Measurements from ENCODE around the gene BBX.
"Not testable (repeated sequence)": the region's sequence is repeated elsewhere in the genome, so short reads cannot be mapped to it uniquely, and the experiment has no call there.

BBX gene

DNA sequence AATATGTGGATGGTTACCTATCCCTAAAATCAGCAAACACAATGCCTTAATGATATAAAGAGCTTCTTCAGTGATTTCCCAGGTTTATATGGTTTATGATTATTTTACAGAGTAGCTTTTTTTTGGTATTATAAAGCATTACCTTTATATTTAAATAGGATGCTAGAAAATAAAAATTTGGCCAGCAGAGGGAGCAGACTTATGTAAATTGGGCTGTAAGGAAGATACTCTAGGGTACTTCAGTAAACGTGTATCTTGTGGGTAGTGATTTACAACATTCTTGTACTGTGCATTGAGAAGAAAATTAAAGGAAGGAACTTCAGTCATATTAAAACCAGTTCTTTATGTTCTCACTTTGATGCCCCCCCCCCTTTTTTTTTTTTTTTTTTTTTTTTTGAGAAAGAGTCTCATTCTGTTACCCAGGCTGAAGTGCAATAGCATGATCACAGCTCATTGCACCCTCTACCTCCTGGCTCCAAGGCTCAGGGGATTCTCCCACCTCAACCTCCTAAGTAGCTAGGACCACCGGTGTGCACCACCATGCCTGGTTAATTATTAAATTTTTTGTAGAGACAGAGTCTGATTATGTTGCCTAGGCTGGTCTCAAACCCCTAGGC is 167.9 kb downstream of the BBX start:
- peak; percentile 34 for DNase-seq

DNA sequence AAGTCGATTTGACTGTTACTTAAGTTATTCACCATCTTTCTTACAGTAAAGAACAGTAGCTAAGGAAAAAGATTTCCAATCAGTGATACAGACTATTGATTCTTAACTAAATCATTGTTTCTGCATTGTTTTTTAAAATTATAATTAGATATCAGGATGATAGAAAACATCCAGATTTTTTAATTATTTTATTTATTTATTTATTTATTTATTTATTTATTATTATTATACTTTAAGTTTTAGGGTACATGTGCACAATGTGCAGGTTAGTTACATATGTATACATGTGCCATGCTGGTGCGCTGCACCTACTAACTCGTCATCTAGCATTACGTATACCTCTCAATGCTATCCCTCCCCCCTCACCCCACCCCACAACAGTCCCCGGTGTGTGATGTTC is 169.2 kb downstream of the BBX start:
- not testable (repeated sequence) for DNase-seq

DNA sequence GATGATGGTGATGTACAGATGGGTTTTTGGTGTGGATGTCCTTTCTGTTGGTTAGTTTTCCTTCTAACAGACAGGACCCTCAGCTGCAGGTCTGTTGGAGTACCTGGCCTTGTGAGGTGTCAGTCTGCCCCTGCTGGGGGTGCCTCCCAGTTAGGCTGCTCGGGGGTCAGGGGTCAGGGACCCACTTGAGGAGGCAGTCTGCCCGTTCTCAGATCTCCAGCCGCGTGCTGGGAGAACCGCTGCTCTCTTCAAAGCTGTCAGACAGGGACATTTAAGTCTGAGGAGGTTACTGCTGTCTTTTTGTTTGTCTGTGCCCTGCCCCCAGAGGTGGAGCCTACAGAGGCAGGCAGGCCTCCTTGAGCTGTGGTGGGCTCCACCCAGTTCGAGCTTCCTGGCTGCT is 174.6 kb downstream of the BBX start:
- not testable (repeated sequence) for DNase-seq

DNA sequence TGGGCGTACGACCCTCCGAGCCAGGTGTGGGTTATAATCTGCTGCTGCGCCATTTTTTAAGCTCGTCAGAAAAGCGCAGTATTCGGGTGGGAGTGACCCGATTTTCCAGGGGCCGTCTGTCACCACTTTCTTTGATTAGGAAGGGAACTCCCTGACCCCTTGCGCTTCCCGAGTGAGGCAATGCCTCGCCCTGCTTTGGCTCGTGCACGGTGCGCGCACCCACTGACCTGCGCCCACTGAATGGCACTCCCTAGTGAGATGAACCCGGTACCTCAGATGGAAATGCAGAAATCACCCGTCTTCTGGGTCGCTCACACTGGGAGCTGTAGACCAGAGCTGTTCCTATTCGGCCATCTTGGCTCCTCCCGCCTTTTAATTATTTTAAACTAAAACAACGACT is 175.1 kb downstream of the BBX start:
- DNase-seq, result not testable (repeated sequence)

DNA sequence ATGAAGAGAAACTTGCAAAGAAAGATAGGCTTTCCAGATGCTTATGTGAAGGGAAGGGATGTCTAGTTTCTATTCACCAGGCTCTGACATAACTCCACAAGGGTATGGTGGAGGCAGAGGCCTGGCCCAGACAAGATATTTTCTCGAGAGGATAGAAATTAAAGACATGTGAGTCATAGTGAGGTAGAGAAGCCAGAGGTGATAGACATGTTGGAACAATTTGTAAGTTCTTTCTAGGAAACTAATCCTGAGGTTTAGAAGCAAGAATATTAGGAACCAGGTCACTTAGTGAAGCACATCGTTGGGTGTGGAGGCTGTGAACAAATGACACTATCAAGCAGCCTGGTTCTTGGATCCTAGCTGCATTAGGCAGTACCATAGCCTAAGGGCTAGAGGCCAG is 176.9 kb downstream of the BBX start:
- DNase-seq, result no peak

DNA sequence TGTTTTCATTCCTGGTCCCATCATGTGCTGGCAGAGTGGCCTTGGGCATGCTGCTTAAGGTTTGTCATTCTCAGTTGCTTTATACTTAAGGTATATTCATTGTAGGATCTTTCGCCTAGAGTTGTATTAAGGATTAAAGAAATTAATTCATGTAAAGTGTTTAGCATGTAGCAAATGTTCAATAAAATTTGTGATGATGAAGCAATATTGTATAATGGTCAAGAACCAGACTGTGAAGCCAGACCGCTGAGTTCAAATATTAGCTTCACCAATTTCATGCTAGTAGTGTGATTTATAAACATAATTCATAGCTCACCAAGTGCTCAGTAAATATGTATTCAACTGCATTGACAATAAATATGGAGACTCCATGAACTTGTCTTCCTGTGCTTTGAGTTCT is 178.5 kb downstream of the BBX start:
- no peak for DNase-seq

DNA sequence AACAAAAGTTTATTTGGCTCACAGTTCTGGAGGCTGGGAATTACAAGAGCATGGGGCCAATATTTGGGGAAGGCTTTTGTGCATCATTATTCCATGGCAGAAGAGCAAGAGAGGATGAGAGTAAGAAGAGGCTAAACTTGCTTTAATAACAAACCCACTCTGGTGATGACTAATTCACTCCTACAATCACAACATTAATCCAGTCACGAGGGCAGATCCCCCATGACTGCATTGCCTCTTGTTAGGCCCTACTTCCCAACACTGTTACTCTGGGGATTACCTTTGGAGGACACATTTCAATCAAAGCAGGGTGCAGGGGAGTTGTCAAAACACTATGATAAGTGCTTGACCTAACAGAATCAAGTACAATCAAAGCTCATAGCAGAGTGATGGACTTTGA is 181.7 kb downstream of the BBX start:
- DNase-seq, result no peak

DNA sequence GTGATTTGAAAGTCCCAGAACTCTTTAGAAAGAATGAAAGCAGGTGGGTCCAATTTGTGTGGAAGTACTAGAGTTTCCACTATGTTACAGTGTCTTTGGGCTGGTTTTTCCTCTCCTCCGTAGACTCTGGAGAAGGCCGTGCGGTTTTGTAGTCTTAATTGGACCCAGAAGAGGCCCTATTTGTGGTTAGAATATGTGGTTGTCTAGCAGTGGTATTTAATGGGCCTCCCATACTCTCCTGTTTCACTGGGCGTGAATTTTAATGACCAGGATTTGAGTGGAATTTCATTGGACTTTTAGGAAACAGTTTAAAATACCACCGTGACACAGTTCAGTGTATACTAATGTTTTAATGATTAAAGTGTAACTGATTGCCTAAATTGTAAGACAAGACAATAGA is 182.3 kb downstream of the BBX start:
- DNase-seq, result no peak

DNA sequence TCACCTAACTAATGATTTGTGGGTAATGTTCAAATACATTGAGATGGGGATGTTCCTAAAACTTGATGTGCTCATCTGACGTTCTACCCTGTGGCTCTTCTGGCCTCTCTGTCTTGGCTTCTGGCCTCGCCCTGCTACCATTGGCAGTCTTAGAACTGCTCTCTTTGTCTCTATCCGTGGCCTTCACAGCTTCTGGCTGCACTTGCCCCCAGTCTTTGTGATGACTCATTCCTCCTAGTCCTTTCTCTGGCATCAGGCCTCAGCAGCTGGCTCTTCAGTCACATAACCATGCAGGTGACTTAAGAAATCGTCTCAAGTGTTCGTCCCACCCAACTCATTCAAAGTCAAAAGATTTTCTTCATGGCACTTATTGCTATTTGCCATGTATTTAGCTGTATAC is 188.1 kb downstream of the BBX start:
- DNase-seq, result no peak

DNA sequence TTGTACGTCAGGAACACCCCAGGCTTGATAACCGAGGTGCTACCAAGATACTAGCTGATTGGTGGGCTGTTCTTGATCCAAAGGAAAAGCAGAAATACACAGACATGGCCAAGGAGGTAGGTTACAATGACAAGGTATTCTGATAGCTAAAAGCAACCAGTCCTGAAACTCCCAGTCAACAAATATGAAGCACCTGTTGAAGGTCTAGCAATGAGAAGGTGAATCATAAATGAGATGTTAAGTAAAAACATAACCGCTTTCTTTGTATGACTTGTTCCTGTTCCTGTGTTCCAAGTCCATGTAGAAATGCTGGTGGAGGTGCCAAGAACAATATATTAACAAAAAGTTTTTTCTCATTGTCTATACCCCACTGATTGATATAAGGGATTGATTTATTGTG is 194.0 kb downstream of the BBX start:
- DNase-seq, result no peak

DNA sequence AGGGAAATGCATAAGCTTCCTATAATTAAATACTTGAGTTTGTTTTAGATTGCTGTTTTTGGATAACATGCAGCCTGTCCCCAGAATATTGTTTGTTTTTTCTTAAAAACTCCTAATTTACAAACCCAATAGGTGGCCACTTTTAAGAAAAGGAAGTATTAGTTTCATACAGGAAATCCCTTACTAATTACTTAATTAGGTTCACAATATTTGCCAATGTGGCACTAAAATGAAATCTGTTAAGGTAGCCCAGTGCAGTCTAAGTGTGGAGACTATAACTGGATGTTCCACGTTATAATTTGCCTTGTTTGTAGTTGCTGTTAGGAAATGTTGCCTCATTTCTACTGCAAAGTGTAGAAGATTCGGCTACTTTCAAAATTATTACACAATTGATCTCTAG is 195.8 kb downstream of the BBX start:
- DNase-seq, result no peak

DNA sequence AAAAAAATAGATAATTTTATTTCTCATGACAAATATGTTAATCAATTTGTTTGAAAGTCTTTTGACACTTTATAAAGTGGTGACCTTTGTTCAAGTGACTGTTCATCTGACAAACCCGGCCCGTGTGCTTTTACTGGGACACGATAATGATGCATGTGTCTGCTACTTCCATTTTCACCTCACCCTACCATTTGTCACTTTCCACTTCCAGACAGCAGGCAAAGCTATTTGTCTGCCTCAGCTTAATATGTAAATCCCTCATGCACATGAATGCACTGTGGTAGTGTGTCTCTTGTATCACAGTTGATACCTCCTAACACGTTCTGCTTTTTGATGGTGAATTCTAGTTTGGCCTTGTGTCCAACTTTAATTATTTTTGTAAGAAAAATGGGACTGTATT is 204.3 kb downstream of the BBX start:
- DNase-seq, result no peak

DNA sequence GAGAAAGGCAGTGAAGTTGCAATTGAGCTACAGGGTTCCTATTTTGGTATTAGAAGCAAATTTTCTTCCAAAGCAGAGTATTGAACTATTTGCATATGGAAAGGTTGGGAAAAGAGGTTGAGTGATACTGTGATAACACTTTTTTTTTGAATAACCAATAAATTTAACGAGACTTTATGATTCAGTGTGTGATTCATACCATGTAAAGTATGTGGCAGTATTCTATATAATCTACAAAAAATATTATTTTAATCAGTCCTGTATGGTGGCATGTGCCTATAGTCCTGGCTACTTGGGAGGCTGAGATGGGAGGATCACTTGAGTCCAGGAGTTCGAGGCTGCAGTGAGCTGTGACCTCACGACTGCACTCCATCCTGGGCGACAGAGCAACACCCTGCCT is 206.9 kb downstream of the BBX start:
- DNase-seq, result no peak

DNA sequence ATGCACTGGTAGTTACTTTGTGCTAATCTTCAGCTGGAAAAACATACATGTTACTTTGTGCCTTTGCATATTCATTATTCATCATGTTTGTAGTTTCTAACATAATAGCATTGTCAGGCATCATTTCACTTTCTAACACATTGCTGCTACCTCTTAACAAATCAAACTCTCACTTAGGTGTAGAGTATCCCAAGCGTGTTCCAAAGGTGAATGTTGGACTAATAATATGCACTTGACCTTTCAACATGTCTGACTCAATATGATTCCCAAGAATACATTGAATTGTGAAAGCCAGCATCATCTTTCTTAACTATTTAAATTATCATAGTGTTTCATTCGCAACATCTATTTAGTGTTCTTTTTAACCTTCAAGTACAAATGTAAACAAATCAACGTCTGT is 211.6 kb downstream of the BBX start:
- DNase-seq, result no peak

DNA sequence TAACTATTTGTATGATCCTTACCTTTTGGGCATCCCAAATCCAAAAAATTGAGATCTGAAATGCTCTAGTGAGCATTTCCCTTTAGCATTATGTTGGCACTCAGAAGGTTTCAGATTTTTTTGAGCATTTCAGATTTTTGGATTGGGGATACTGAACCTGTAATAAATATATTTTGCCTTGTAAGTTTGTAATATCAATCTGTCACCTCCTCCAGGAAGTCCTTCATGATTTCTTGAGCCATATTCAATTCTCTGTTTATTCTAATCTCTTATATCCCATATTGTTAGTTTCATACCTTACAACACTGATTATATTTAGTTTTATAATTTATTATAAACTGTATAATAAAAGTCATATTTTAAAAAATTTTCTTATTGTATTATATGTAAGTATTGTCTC is 215.2 kb downstream of the BBX start:
- no peak for DNase-seq

DNA sequence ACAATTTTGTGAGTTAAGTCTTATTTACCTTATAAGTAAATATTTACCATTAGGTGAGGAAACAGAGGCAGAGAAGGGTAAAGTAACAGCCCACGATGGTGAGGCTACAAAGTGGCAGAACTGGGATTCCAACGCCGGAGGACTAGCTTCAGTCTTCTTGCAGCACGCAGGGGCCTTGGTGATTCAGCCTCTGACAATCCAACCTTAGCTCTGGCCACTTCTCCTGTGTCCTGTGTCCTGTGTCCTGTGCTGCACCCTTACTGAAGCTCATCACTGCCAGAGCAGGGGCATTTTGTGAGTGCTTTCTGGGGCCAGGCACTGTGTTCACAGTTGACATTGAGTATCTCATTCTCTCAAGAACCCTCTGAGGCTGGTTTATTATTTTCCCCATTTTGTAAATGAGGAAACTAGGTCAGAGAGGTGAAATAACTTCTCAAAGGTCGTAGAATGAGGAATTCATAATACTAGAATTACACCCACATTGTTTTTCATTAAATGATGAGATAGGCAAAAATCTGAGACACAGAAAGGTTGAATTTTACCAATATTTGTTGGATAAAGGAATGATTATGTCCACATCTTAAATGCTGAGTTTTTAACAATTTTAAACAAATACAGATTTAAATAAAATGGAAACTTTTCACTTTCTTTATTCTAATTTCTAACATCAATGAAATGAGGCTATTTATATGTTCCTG is 215.9 kb downstream of the BBX start:
- DNase-seq, result no peak

DNA sequence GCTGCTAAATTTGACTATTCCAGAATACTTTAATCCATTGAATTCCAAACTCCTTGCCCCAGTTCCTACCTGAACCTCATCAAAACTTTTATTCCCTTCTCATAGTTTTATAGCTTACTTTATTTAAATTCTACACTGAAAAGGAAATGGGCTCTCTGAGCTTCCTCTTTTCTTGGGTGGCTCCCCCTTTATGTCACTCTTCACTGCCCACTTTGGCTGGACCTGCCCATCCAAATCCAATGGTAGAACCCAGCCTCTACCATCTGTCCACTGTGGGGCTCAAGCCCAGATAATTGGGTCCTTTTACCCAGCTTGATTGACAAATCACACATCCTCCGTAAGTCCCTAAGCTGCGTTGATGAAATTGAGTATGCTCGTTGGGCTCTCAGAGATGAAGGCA is 216.5 kb downstream of the BBX start:
- no peak for DNase-seq

DNA sequence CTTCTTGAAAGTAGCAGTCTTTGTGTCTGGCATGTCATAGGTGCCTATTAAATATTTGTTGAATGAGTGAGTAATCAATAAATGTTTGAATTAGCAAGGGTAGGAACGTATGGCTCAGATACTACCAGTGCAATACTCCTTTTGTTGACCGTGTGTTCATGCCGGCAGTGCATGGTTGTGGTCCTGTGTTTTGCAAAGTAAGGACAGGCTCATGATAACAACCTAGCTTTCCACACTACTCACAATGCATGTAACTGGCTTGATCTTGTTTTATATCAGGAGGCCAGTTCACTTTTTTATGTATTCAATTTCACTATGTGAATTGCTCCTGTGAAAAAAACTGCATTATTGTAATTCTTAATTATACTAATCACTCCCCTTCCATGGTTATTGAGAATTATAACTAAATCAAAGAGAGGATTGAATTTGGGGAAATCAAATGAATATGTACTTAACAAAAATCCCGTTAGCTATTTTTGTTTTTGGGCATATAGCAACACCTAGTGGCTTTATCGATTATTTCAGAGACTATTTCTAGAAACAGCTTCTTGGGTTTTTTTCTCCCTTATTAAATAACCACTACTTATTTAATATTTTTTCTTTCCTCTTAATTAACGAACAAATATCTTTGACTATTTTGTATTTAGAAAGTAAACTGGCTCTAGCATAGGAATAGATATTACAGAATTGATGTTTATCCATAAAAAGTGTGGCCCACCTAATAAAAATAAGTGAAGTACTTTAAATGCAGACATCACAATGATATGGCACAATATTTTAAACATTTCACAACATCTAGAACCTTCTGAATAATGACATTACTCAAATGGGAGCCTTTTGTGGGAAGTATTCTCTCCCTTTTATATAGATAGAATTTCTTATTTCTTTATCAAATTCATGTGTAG is 218.5 kb downstream of the BBX start:
- no peak for DNase-seq

DNA sequence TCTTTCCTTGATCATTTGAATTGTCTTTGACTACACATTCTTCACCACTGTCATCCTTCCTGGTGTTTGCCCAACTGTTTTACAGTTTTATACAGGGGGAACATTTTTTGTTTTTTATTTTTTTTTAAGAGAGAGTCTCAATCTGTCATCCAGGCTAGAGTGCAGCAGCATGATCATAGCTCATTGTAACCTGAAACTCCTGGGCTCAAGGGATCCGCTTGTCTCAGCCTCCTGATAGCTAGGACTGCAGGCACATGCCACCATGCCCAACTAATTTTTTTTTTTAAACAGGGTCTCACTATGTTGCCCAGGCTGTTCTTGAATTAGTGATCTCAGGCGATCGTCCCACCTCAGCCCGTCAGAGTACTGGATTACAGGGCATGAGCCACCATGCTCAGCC is 222.6 kb downstream of the BBX start:
- DNase-seq, result no peak

DNA sequence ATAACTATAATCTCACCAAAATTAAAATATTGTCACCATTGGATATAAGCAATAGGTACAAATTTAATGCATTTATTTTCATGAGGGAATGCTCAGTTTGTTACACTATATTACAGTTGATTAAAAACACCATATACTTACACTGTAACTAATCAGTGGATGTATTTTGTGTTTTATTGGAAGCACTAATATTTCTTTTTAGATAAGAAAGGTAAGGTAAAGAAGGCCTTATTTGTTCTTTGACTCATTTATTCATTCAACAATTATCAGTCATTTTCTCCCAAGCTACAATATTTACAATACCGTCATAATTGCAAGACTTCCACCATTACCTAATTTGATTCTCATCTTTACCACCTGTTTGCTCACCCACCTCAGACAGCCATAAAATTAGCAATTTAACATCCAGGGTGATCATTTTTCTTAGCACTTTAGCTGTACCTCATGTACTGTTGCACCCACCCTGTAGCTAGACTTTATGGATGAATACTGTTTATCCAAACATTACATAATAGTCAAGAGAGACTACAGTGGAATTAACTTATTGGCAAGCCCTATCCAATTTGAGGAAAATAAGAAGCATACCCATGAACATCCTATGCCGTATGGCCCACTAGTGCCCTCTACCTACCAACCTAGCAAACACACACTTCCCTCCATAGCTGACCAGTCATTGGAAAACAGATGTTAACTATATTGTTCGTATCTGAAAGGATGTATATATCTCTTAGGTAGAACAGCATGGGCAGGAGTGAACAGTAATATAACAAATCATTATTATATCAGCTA is 229.6 kb downstream of the BBX start:
- DNase-seq, result no peak

DNA sequence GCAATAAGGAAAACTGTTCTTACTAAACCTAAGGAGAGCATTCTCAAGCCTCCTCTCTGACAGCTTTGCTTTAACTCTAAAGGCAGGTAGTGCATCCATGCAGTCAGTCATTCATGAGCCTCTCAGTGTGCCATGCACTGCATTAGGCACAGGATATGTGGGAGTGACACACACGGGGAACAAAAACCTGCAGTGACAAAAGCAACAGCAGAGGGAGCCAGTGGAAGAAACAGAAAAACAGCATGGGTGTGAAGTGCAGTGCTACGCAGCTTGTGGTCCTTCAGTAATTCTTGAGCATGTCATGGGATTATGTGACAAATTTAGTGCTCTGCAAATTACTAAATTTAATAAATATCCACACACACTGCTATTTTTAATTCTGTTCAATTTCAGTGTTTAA is 230.7 kb downstream of the BBX start:
- DNase-seq, result no peak

DNA sequence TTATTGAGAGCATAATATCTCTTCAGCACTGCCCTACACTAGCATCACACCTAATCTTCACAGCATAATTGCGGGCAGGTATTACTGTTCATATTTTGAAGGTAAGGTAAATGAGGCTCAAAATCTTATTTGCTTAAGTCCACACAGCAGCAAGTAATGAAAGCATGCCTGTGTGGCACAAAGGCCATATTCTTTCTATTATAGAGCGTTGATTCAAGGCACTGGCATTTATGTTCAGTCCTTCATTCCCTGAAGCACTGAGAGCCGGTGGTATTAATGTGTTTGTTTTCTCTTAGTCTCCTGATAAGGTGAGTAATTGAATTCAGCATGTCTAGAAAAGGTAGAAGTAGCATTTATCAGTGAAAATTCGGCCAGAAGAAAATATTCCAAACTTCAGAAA is 231.2 kb downstream of the BBX start:
- DNase-seq, result no peak

DNA sequence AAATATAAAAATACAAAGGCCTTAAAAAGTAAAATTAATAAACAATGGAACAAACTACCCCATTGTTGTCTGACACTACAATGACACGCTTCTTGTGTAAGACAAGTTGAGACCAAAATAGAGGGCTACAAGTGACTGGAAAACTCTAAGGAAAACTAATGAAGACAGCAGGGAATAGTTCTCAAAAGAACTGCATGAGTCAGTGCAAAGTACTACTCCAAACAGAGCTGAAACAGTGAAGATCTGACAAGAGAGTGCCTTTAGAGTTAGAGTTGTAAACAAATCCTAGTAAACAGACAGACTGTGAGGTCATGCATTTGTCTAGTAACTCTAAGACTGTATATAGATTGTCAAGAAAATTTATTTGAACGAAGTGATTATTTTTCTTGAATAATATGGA is 233.9 kb downstream of the BBX start:
- no peak for DNase-seq

All from SIG-M5 (cell line).